ENCODE data around the gene CHRNB4. TPM values are rescaled to one million over a fixed set of nuclear protein-coding genes. Genes with fewer than 3 reads are reported as not detected.

CHRNB4 gene
- total RNA-seq, 1 experiment from 2014 or later: 1.3 TPM

DNA sequence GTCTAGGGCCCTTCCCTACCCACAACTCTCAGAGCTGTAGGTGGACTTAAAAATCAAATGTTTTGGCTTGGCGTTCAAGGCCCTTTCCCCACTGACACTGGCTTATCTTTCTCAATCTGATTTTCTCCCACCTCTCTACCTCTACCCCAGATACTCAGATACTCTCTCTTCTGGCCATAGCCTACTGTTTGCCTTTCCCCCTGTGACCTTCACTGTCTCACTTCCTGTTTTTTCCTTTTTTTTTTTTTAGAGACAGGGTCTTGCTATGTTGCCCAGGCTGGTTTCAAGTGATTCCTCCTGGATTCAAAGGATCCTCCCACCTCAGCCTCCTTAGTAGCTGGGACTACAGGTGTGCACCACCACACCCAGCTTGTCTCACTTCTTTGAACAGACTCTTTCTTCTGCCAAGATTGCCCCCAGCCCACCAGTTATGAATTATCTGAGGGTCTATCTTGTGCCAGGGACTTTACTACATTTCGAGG is 4.6 kb downstream of the CHRNB4 start:
- TF ChIP-seq, protein P1, sequence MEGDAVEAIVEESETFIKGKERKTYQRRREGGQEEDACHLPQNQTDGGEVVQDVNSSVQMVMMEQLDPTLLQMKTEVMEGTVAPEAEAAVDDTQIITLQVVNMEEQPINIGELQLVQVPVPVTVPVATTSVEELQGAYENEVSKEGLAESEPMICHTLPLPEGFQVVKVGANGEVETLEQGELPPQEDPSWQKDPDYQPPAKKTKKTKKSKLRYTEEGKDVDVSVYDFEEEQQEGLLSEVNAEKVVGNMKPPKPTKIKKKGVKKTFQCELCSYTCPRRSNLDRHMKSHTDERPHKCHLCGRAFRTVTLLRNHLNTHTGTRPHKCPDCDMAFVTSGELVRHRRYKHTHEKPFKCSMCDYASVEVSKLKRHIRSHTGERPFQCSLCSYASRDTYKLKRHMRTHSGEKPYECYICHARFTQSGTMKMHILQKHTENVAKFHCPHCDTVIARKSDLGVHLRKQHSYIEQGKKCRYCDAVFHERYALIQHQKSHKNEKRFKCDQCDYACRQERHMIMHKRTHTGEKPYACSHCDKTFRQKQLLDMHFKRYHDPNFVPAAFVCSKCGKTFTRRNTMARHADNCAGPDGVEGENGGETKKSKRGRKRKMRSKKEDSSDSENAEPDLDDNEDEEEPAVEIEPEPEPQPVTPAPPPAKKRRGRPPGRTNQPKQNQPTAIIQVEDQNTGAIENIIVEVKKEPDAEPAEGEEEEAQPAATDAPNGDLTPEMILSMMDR (IDR thresholded peaks at IDR 0.05; ENCODE audit: insufficient read depth in 1 of 2, low read depth in 1 of 2, low read length in 1 of 2, severe bottlenecking in 1 of 2, unreplicated experiment in 1 of 2): no peak
- no peaks in the 10 kb centered on the region for H3K4me1 ChIP-seq
- Mint-ChIP-seq H3K27ac (ENCODE audit: unreplicated experiment) (no peak overlapping the region), H3K4me1 (ENCODE audit: low read depth, unreplicated experiment) (peaks cover 5% of the 10 kb centered on the region), H3K27me3 (ENCODE audit: insufficient read depth, unreplicated experiment) (peaks cover 23% of the 10 kb centered on the region), H3K4me3 (ENCODE audit: unreplicated experiment) (no peak overlapping the region), H3K36me3 (ENCODE audit: insufficient read depth, unreplicated experiment) (no peaks in the 10 kb centered on the region), H3K9me3 (ENCODE audit: unreplicated experiment) (peaks cover 20% of the 10 kb centered on the region)
- no peak for DNase-seq
- no TSS peak for BruUV-seq (replicated peaks)
- no peaks in the 10 kb centered on the region for H3K27me3 ChIP-seq (replicated peaks; ENCODE audit: control insufficient read depth, insufficient read depth, low read length)
- ChIA-PET CTCF (no interaction called here), POLR2A (no interaction called here)
- no peaks in the 10 kb centered on the region for H3K36me3 ChIP-seq (ENCODE audit: control insufficient read depth, insufficient read depth, low read length)
- intact Hi-C loops (cut with micrococcal nuclease; ENCODE audit: unreplicated experiment): no loop called here
- H3K4me3 ChIP-seq (ENCODE audit: low read depth, low read length): no peak overlapping the region
- no peaks in the 10 kb centered on the region for H3K9me3 ChIP-seq

DNA sequence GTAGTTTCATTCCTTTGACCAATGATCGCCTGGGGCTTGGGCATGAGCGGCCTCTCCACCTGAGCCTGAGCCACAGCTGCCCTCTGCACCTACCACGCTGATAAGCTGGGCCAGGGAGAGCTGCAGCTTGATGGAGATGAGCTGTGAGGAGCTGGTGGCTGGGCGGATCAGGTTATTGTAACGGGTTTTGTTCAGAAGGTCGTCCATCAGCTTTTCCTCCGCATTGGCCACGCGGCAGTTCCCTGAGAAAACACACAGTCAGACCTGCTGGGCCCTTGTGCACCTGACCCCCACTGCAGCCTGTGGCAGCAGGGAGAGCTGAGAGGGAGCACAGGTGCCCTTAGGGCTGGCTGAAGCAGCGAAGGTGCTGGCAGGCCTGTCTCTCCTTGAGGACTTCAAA is 5.7 kb downstream of the CHRNB4 start:
- ChIA-PET CTCF (no interaction called here), POLR2A (no interaction called here)
- Histone ChIP-seq H3K4me1 (no peaks in the 10 kb centered on the region), H3K36me3 (ENCODE audit: control insufficient read depth, insufficient read depth, low read length) (no peaks in the 10 kb centered on the region), H3K4me3 (ENCODE audit: low read depth, low read length) (no peak overlapping the region), H3K9me3 (no peaks in the 10 kb centered on the region), H3K27me3 (replicated peaks; ENCODE audit: control insufficient read depth, insufficient read depth, low read length) (no peaks in the 10 kb centered on the region; the same call in 1 of the 2 replicates)
- Mint-ChIP-seq H3K27me3 (ENCODE audit: insufficient read depth, unreplicated experiment) (peaks cover 24% of the 10 kb centered on the region), H3K4me3 (ENCODE audit: unreplicated experiment) (no peak overlapping the region), H3K36me3 (ENCODE audit: insufficient read depth, unreplicated experiment) (no peaks in the 10 kb centered on the region), H3K27ac (ENCODE audit: unreplicated experiment) (no peak overlapping the region), H3K9me3 (ENCODE audit: unreplicated experiment) (peaks cover 20% of the 10 kb centered on the region), H3K4me1 (ENCODE audit: low read depth, unreplicated experiment) (peaks cover 5% of the 10 kb centered on the region)
- TF ChIP-seq, protein P1 (IDR thresholded peaks at IDR 0.05; ENCODE audit: insufficient read depth in 1 of 2, low read depth in 1 of 2, low read length in 1 of 2, severe bottlenecking in 1 of 2, unreplicated experiment in 1 of 2): no peak
- DNase-seq: no peak
- intact Hi-C loops (cut with micrococcal nuclease; ENCODE audit: unreplicated experiment): no loop called here
- BruUV-seq (replicated peaks): no TSS peak

DNA sequence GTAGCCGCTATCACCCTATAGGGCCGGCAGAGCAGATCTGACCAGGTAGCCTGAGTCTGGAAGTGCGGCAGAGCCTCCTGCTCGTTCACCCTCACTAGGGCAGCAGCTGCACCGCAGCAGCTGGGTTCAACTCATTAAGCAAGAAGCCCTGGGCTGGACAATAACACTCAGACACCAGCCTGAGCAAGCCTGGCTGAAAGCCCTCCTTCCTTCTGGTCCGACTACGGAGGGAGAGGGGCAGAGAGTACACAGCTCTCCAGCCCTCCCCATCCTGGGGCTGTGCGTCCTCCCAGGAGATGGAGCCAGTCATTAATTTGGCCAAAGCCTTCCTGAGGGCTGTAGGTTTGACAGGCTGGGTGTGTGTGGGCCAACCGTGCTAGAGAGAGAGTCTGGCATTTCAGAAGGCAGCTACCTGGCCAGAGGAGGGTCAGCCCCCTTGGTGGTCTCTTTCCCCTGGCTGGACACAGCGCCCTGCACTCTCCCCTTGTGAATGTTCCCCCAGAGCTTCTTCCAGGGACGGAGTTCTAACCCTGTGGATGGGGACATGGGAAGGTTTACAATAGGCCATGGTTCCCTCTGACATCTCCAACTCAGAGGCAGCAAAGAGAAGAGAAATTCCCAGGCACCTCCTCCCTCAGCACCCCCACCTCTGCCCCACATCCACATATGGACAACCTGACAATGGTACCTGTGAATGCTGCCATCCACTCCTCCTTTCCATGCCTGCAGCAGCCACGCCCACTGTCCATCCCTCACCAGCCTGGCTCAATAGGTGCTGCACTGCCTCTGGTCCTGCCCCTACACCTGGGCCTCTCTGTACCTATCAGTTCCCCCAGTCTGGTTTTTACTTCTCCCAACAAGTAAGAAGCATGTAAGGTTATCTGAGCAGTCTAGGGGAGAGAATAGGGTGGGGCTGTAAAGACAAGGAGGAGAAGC is 6.5 kb downstream of the CHRNB4 start:
- ChIA-PET CTCF (no interaction called here), POLR2A (interaction anchor here (0.5 to 0.6 kb wide), 2 partner anchors 67 to 85 kb away, joined by 3 read pairs; no protein-coding TSS in a partner anchor)
- no peak for DNase-seq
- peaks cover 5% of the 10 kb centered on the region for H3K4me1 Mint-ChIP-seq (ENCODE audit: low read depth, unreplicated experiment)
- Histone ChIP-seq H3K4me3 (ENCODE audit: low read depth, low read length) (no peak overlapping the region), H3K36me3 (ENCODE audit: control insufficient read depth, insufficient read depth, low read length) (no peaks in the 10 kb centered on the region), H3K9me3 (no peaks in the 10 kb centered on the region), H3K27me3 (replicated peaks; ENCODE audit: control insufficient read depth, insufficient read depth, low read length) (no peaks in the 10 kb centered on the region; the same call in none of the 2 replicates), H3K4me1 (no peaks in the 10 kb centered on the region)
- H3K27me3 Mint-ChIP-seq (ENCODE audit: insufficient read depth, unreplicated experiment): peaks cover 24% of the 10 kb centered on the region
- no peak overlapping the region for H3K4me3 Mint-ChIP-seq (ENCODE audit: unreplicated experiment)
- no peak overlapping the region for H3K27ac Mint-ChIP-seq (ENCODE audit: unreplicated experiment)
- intact Hi-C loops (cut with micrococcal nuclease; ENCODE audit: unreplicated experiment): no loop called here
- BruUV-seq (replicated peaks): no TSS peak
- peaks cover 20% of the 10 kb centered on the region for H3K9me3 Mint-ChIP-seq (ENCODE audit: unreplicated experiment)
- TF ChIP-seq, protein P1 (IDR thresholded peaks at IDR 0.05; ENCODE audit: insufficient read depth in 1 of 2, low read depth in 1 of 2, low read length in 1 of 2, severe bottlenecking in 1 of 2, unreplicated experiment in 1 of 2): no peak
- no peaks in the 10 kb centered on the region for H3K36me3 Mint-ChIP-seq (ENCODE audit: insufficient read depth, unreplicated experiment)
